Measurements from ENCODE around the gene SLC39A9.

Gene SLC39A9

DNA sequence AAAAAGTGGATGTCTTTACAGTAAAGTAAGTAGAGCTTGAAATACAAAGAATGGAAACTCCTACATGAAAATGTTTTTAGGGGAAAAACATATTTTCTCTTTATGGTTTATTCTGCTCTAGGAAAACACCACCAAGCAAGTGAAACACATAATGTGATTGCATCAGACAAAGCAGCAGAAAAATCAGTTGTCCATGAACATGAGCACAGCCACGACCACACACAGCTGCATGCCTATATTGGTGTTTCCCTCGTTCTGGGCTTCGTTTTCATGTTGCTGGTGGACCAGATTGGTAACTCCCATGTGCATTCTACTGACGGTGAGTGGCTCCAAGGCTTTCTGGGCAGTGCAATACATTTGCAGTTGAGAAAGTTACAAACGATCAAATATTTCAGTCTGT is 43.5 kb downstream of the SLC39A9 start:
- Histone ChIP-seq H3K36me3 (replicated peaks) (peaks cover 4% of the 10 kb centered on the region), H3K27me3 (replicated peaks) (no peaks in the 10 kb centered on the region), H3K27ac (no peak overlapping the region), H3K4me3 (ENCODE audit: low read depth, low read length) (no peak overlapping the region)
- in situ Hi-C loops (cut with HindIII; ENCODE audit: low pct_ligation_motif_present, low sequenced_read_pairs) = no loop called here
- DNase-seq = no peak
- TF ChIP-seq, protein P1, sequence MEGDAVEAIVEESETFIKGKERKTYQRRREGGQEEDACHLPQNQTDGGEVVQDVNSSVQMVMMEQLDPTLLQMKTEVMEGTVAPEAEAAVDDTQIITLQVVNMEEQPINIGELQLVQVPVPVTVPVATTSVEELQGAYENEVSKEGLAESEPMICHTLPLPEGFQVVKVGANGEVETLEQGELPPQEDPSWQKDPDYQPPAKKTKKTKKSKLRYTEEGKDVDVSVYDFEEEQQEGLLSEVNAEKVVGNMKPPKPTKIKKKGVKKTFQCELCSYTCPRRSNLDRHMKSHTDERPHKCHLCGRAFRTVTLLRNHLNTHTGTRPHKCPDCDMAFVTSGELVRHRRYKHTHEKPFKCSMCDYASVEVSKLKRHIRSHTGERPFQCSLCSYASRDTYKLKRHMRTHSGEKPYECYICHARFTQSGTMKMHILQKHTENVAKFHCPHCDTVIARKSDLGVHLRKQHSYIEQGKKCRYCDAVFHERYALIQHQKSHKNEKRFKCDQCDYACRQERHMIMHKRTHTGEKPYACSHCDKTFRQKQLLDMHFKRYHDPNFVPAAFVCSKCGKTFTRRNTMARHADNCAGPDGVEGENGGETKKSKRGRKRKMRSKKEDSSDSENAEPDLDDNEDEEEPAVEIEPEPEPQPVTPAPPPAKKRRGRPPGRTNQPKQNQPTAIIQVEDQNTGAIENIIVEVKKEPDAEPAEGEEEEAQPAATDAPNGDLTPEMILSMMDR (IDR thresholded peaks at IDR 0.05; ENCODE audit: low read depth, low read length, missing control alignments) = no peak

DNA sequence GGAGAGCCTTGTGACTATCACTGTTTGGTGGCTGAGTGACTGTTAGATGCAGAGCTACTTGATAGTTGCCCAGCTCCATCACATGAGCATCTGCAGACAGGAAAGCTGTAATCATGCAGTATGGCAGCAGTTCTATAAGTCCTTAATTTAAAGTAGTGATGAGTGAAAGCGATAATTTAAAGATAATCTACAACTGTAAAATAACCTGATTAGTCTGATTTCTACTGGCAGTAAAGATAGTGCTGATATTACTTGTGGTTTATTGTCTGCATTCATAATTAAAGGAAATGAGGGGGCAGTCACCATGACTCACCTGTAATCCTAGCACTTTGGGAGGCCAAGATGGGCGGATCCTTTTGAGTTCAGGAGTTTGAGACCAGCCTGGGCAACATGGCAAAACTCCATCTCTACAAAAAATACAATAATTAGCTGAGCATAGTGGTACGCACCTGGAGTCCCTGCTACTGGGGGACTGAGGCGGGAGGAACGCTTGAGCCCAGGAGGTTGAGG is 44.9 kb downstream of the SLC39A9 start:
- no peak for DNase-seq
- TF ChIP-seq, protein P1 (IDR thresholded peaks at IDR 0.05; ENCODE audit: low read depth, low read length, missing control alignments) = no peak
- Histone ChIP-seq H3K4me3 (ENCODE audit: low read depth, low read length) (no peak overlapping the region), H3K27ac (no peak overlapping the region), H3K27me3 (replicated peaks) (no peaks in the 10 kb centered on the region), H3K36me3 (replicated peaks) (peaks cover 4% of the 10 kb centered on the region)
- in situ Hi-C loops (cut with HindIII; ENCODE audit: low pct_ligation_motif_present, low sequenced_read_pairs) = no loop called here

DNA sequence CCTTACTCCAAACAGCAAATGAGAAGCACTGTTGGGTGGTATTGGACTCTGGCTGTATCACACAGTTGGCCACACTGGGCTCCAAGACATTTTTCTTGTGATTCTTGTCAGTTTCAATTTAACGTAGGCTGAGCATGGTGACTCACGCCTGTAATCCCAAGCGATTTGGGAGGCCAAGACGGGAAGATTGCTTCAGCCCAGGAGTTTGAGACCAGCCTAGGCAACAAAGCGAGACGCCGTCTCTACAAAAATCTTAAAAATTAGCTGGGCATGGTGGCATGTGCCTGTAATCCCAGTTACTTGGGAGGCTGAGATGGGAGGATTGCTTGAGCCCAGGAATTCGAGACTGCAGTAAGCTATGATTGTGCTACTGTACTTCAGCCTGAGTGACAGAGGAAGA is 50.7 kb downstream of the SLC39A9 start:
- in situ Hi-C loops (cut with HindIII; ENCODE audit: low pct_ligation_motif_present, low sequenced_read_pairs) = no loop called here
- H3K36me3 ChIP-seq (replicated peaks) = no peaks in the 10 kb centered on the region

DNA sequence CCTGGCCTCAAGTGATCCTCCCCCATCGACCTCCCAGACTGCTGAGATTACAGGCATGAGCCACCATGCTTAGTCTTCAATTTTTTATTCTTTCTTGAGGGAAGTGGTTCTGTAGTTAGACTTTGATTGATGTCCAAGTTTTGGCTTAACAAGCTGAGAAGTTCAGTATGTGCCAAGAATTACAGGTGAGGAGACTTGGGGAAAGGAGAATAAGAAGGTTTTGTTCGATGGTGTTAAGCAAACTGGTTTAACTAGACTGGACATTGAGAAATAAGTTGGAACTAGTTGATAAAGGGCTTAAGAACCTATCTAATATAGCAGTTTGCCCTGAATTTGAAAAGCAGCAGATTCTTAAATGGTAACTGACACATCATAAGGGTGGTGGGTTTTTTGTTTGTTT is 53.4 kb downstream of the SLC39A9 start:
- no peak for DNase-seq
- in situ Hi-C loops (cut with HindIII; ENCODE audit: low pct_ligation_motif_present, low sequenced_read_pairs) = no loop called here
- TF ChIP-seq, protein P1 (IDR thresholded peaks at IDR 0.05; ENCODE audit: low read depth, low read length, missing control alignments) = no peak
- H3K36me3 ChIP-seq (replicated peaks) = peaks cover 14% of the 10 kb centered on the region
- H3K27ac ChIP-seq = no peak overlapping the region
- no peaks in the 10 kb centered on the region for H3K27me3 ChIP-seq (replicated peaks)
- H3K4me3 ChIP-seq (ENCODE audit: low read depth, low read length) = no peak overlapping the region

More for the DNA sequence above, 50.7 kb downstream of the SLC39A9 start:
- Histone ChIP-seq H3K4me3 (ENCODE audit: low read depth, low read length) (no peak overlapping the region), H3K27me3 (replicated peaks) (no peaks in the 10 kb centered on the region), H3K27ac (no peak overlapping the region)
- TF ChIP-seq, protein P1 (IDR thresholded peaks at IDR 0.05; ENCODE audit: low read depth, low read length, missing control alignments) = no peak
- DNase-seq = no peak

DNA sequence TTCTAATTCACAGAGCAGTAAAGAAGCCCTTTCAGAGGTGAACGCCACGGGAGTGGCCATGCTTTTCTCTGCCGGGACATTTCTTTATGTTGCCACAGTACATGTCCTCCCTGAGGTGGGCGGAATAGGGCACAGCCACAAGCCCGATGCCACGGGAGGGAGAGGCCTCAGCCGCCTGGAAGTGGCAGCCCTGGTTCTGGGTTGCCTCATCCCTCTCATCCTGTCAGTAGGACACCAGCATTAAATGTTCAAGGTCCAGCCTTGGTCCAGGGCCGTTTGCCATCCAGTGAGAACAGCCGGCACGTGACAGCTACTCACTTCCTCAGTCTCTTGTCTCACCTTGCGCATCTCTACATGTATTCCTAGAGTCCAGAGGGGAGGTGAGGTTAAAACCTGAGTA is 59.9 kb downstream of the SLC39A9 start:
- TF ChIP-seq, protein P1 (IDR thresholded peaks at IDR 0.05; ENCODE audit: low read depth, low read length, missing control alignments) = no peak
- no peak for DNase-seq
- no peaks in the 10 kb centered on the region for H3K27me3 ChIP-seq (replicated peaks)
- H3K27ac ChIP-seq = no peak overlapping the region
- in situ Hi-C loops (cut with HindIII; ENCODE audit: low pct_ligation_motif_present, low sequenced_read_pairs) = no loop called here
- no peak overlapping the region for H3K4me3 ChIP-seq (ENCODE audit: low read depth, low read length)
- H3K36me3 ChIP-seq (replicated peaks) = peaks cover 24% of the 10 kb centered on the region

DNA sequence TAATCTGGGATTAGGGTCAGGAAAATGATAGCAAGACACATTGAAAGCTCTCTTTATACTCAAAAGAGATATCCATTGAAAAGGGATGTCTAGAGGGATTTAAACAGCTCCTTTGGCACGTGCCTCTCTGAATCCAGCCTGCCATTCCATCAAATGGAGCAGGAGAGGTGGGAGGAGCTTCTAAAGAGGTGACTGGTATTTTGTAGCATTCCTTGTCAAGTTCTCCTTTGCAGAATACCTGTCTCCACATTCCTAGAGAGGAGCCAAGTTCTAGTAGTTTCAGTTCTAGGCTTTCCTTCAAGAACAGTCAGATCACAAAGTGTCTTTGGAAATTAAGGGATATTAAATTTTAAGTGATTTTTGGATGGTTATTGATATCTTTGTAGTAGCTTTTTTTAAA is 60.6 kb downstream of the SLC39A9 start:
- in situ Hi-C loops (cut with HindIII; ENCODE audit: low pct_ligation_motif_present, low sequenced_read_pairs) = no loop called here

More for the DNA sequence above, 60.6 kb downstream of the SLC39A9 start:
- no peaks in the 10 kb centered on the region for H3K27me3 ChIP-seq (replicated peaks)
- DNase-seq = no peak
- H3K36me3 ChIP-seq (replicated peaks) = peaks cover 24% of the 10 kb centered on the region
- TF ChIP-seq, protein P1 (IDR thresholded peaks at IDR 0.05; ENCODE audit: low read depth, low read length, missing control alignments) = no peak
- no peak overlapping the region for H3K4me3 ChIP-seq (ENCODE audit: low read depth, low read length)
- no peak overlapping the region for H3K27ac ChIP-seq
